ENCODE measurements around the gene DNMBP. TPM values are rescaled to one million over a fixed set of nuclear protein-coding genes. Genes with fewer than 3 reads are reported as not detected.
A peak's percentile ranks its signal among the peaks of the same experiment; 100 is the strongest.
"Not testable (repeated sequence)": the region's sequence is repeated elsewhere in the genome, so short reads cannot be mapped to it uniquely, and the experiment has no call there.

The DNMBP gene
- total RNA-seq, 1 experiment from 2014 or later, result 5.3 TPM

GRCh38 chr10:99996671-99997648 is 12.8 kb downstream of the DNMBP start:
- peak; percentile 30 for DNase-seq (ENCODE audit: low read depth, low spot score)
- in situ Hi-C loops (cut with HindIII; ENCODE audit: low pct_unique_long_range_greater_than_20kb, low sequenced_read_pairs), result no loop called here

DNA sequence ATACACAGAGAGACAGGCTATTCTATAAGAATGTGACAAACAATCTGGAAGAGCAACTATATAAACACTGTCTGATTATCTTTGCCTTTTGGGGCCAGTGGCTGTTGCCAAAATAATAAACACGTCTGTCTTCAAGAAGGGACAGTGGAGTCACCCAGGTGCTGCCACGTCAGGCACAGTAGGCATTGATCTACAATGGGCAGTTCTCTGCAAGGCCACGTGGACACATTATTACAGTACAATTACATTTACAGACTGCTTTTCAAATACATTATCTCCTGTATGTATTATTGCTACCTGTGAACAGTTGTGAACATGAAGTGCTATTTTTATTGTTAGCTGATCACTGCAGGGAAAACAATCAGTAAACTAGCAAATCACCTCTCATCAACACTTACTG is 14.0 kb downstream of the DNMBP start:
- no peak for DNase-seq (ENCODE audit: low read depth, low spot score)
- in situ Hi-C loops (cut with HindIII; ENCODE audit: low pct_unique_long_range_greater_than_20kb, low sequenced_read_pairs), result no loop called here

- in situ Hi-C loops (cut with HindIII; ENCODE audit: low pct_unique_long_range_greater_than_20kb, low sequenced_read_pairs), result no loop called here
- no peak for DNase-seq (ENCODE audit: low read depth, low spot score)
Measured at GRCh38 chr10:99995269-99995668, 14.5 kb downstream of the DNMBP start.

- in situ Hi-C loops (cut with HindIII; ENCODE audit: low pct_unique_long_range_greater_than_20kb, low sequenced_read_pairs), result no loop called here
- no peak for DNase-seq (ENCODE audit: low read depth, low spot score)
Measured at GRCh38 chr10:99994801-99995200, 14.9 kb downstream of the DNMBP start.

- in situ Hi-C loops (cut with HindIII; ENCODE audit: low pct_unique_long_range_greater_than_20kb, low sequenced_read_pairs), result no loop called here
- peak; percentile 96 for DNase-seq (ENCODE audit: low read depth, low spot score)
Measured at GRCh38 chr10:99993701-99994689, 15.8 kb downstream of the DNMBP start.

DNA sequence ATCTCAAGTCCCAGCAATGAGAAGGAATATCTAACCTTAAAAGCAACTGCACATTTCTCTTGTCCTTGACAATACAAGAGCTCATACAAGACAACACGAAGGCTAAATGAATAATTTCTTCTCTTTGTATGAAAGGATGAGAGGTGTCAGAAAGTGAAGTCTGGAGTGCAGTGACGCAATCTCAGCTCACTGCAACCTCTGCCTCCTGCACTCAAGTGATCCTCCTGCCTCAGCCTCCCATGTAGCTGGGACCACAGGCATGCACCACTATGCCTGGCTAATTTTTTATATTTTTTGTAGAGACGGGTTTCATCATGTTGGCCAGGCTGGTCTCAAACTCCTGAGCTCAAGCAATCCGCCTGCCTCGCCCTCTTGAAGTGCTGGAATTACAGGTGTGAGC is 24.1 kb downstream of the DNMBP start:
- DNase-seq (ENCODE audit: low read depth, low spot score); in situ Hi-C loops (cut with HindIII; ENCODE audit: low pct_unique_long_range_greater_than_20kb, low sequenced_read_pairs): not testable (repeated sequence)

- in situ Hi-C loops (cut with HindIII; ENCODE audit: low pct_unique_long_range_greater_than_20kb, low sequenced_read_pairs), result no loop called here
- no peak for DNase-seq (ENCODE audit: low read depth, low spot score)
Measured at GRCh38 chr10:99984211-99985034, 25.3 kb downstream of the DNMBP start.

- in situ Hi-C loops (cut with HindIII; ENCODE audit: low pct_unique_long_range_greater_than_20kb, low sequenced_read_pairs), result no loop called here
- no peak for DNase-seq (ENCODE audit: low read depth, low spot score)
Measured at GRCh38 chr10:99983280-99983988, 26.3 kb downstream of the DNMBP start.

DNA sequence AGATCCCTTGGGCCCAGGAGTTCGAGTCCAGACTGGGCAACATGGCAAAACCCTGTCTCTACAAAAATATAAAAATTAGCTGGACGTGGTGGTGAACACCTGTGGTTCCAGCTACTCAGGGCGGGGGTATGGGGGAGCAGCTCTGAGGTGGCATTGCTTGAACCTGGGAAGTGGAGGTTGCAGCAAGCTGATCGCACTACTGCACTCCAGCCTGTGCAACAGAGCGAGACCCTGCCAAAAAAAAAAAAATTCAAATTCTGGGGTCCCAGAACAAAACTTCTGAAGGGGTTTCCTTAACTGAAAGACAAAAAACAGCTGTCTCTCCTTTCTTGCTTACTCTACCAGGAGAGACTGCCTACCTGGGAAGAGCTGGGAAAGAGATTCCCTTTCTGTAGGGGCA is 27.0 kb downstream of the DNMBP start:
- no peak for DNase-seq (ENCODE audit: low read depth, low spot score)
- in situ Hi-C loops (cut with HindIII; ENCODE audit: low pct_unique_long_range_greater_than_20kb, low sequenced_read_pairs), result no loop called here

GRCh38 chr10:99981581-99982199 is 28.1 kb downstream of the DNMBP start:
- in situ Hi-C loops (cut with HindIII; ENCODE audit: low pct_unique_long_range_greater_than_20kb, low sequenced_read_pairs), result no loop called here
- no peak for DNase-seq (ENCODE audit: low read depth, low spot score)

DNA sequence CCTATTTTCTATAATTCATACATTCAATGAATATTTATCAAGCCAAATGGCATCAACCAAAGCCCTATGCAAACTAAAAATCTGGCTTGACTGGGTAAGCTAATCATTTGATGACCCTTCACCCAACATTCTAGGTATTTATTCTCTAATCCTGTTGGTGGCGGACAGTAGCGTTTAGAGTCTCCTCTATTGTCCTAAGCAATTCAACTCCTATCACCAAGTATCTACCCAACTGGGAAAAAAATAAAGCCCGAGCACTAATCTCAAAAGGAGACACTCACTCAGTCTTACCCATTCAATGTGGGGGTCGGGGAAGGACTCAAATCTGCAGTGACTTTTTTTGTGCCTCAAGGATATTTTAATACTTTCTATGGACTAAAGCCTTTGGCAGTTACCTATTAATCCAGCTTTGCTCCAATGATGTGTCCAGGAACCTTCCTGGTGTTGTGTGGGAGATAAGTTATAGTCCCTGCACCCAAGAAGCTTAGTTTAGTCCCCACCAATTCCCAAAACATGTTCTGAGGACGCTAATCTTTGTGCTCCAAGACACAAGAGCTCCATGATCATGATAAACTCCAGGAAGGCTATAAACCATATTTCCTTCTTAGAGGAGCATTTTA is 30.6 kb downstream of the DNMBP start:
- no peak for DNase-seq (ENCODE audit: low read depth, low spot score)
- in situ Hi-C loops (cut with HindIII; ENCODE audit: low pct_unique_long_range_greater_than_20kb, low sequenced_read_pairs), result no loop called here

DNA sequence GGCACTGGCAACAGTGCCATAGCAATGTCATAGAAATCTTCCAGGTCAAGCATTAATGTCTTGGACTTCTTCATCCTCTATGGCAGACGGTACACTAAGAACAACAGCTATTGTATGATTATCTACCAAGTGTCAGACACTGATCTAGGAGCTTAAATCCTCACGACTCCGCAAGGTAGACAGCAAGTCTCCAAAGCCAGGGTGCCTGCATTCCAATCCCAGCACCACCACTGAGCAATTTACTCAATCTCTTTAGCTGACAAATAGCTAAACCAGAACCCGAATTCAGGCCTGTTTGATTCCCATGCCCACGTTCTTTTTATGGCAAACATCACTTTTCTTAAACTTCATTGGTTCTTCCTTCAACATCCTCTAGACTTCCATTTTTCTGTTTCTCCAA is 31.8 kb downstream of the DNMBP start:
- in situ Hi-C loops (cut with HindIII; ENCODE audit: low pct_unique_long_range_greater_than_20kb, low sequenced_read_pairs), result no loop called here

GRCh38 chr10:99976886-99977665 is 32.7 kb downstream of the DNMBP start:
- in situ Hi-C loops (cut with HindIII; ENCODE audit: low pct_unique_long_range_greater_than_20kb, low sequenced_read_pairs), result no loop called here

More for the DNA sequence above, 31.8 kb downstream of the DNMBP start:
- DNase-seq (ENCODE audit: low read depth, low spot score), result no peak

DNA sequence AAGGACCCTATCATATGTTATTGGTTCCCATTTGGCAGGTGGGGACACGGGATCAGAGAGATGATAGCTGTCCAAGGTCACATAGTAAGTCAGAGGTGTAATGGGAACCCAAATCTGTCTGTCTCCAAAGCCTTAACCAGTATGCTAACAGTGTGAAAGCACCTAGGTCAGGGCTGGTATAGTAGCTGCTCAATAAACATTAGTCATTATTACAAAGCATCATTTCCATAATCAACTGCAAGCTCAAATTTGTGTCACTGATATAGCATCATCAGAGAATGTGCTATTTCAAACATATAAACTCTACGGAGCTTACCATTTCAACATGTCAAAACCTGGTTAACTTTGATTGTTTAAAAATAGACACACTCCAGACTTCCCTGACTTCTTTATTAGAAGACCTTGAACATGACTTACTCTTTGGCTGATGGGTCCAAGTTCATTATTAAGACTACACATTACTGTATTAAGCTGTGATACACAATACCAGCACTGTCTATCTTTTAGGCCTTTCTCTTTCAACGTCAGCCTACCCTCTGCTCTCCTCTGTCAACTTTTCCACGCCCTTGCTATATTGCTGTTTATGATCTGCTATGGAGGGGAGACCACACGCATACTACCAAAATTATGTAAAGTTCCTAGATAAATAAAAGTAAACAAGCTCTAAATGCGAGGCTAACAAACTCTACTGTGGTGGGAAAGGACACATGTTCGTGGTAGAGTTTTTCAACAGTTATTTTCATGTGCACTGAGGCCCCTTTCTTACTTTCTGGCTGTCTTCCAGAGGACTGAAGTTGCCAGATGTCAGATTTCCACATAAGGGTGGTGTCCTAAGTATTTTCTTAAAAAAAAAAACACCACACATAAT is 33.6 kb downstream of the DNMBP start:
- in situ Hi-C loops (cut with HindIII; ENCODE audit: low pct_unique_long_range_greater_than_20kb, low sequenced_read_pairs), result no loop called here
- DNase-seq (ENCODE audit: low read depth, low spot score), result peak; percentile 56

More at GRCh38 chr10:99976886-99977665, 32.7 kb downstream of the DNMBP start:
- peak; percentile 47 for DNase-seq (ENCODE audit: low read depth, low spot score)

Measured in SK-MEL-5 (cell line).